CD4-positive, alpha-beta T cell (primary cell): Measurements from ENCODE around the gene DTWD1. TPM values are rescaled to one million over a fixed set of nuclear protein-coding genes. Genes with fewer than 3 reads are reported as not detected.

Experiments used
- ATAC-seq: fragments of 200-7000 bp; cut with Tn5 transposase; one replicate; pipeline ENCODE4 v1.10.0; 2022; ENCODE audit warnings: mild to moderate bottlenecking; ENCODE audit not compliant: poor library complexity
- CTCF ChIA-PET: fragments of 350-600 bp; sonication (Branson Sonifier 250); formaldehyde crosslinking; loops from one replicate; lab custom pipeline; 2021; ENCODE audit warnings: antibody characterized with exemption, inconsistent platforms; lab: Charles Lee
- POLR2A ChIA-PET: fragments of 350-600 bp; sonication (Branson Sonifier 250); formaldehyde crosslinking; loops from one replicate; lab custom pipeline; 2021; ENCODE audit warnings: antibody characterized with exemption, inconsistent platforms; lab: Charles Lee
- DNase-seq, 14 experiments: peaks; one replicate each; pipeline ENCODE4 v3.0.0-alpha.2; 2013 to 2020; ENCODE audit warnings: mixed read lengths in 2 of 14
- H3K27ac ChIP-seq, 2 donors: one replicate each; pipeline versions ENCODE4 v1.5.1 to v1.7.0; 2013; ENCODE audit warnings: low read length in 2 of 2, low read depth in 1 of 2, mild to moderate bottlenecking in 1 of 2
- H3K27me3 ChIP-seq, 2 experiments: 1 replicate in 1 of 2; 2 replicates in 1 of 2; pipeline versions ENCODE4 v1.6.1 to v1.7.0; 2013; ENCODE audit warnings: low read length in 2 of 2, control low read depth in 1 of 2, mild to moderate bottlenecking in 1 of 2, moderate library complexity in 1 of 2; ENCODE audit not compliant: insufficient read depth in 2 of 2, control insufficient read depth in 1 of 2
- H3K36me3 ChIP-seq: one replicate; pipeline ENCODE4 v1.6.1; 2013; ENCODE audit warnings: low read length, control low read depth; ENCODE audit not compliant: insufficient read depth
- H3K4me1 ChIP-seq: one replicate; pipeline ENCODE4 v1.6.1; 2013; ENCODE audit warnings: low read length, control low read depth; ENCODE audit not compliant: insufficient read depth
- H3K4me3 ChIP-seq: one replicate; pipeline ENCODE4 v1.5.1; 2013; ENCODE audit warnings: mild to moderate bottlenecking, low read length, moderate library complexity
- H3K9me3 ChIP-seq, 2 experiments: 1 replicate in 1 of 2; 2 replicates in 1 of 2; pipeline versions ENCODE4 v1.6.1 to v1.7.0; 2013; ENCODE audit warnings: low read length in 2 of 2, mild to moderate bottlenecking in 2 of 2, control low read depth in 1 of 2, moderate library complexity in 1 of 2; ENCODE audit not compliant: control insufficient read depth in 1 of 2, insufficient read depth in 1 of 2
- H3K27ac Mint-ChIP-seq: one replicate; pipeline ENCODE4 v1.8.0; 2020; ENCODE audit warnings: mixed read lengths
- H3K27me3 Mint-ChIP-seq: one replicate; pipeline ENCODE4 v1.8.0; 2021; ENCODE audit warnings: mixed read lengths
- H3K36me3 Mint-ChIP-seq: one replicate; pipeline ENCODE4 v1.8.0; 2021; ENCODE audit warnings: low read depth, mixed read lengths
- H3K4me1 Mint-ChIP-seq: one replicate; pipeline ENCODE4 v1.8.0; 2021; ENCODE audit warnings: low read depth, mixed read lengths
- H3K4me3 Mint-ChIP-seq: one replicate; pipeline ENCODE4 v1.8.0; 2020; ENCODE audit warnings: mild to moderate bottlenecking, mixed read lengths
- H3K9me3 Mint-ChIP-seq: one replicate; pipeline ENCODE4 v1.8.0; 2020; ENCODE audit warnings: mixed read lengths
- CTCF ChIP-seq: fragments of 200-600 bp; IDR thresholded peaks from one replicate; pipeline ENCODE4 v1.8.0; 2022; ENCODE audit warnings: antibody characterized with exemption, mild to moderate bottlenecking
- intact Hi-C, 2 experiments: fragments of 100-400 bp; cut with DNase I in 1 of 2; cut with micrococcal nuclease in 1 of 2; formaldehyde crosslinking; loops; one replicate each; pipeline versions ENCODE4 v1.15.1 to v1.9.0; 2023 to 2025; cut with DNase I, micrococcal nuclease
- total RNA-seq, 174 experiments: library from RNA in 2 of 174; stranded (reverse) in 2 of 174; gene quantifications; one replicate each; pipeline ENCODE4 v1.2.3 and lab custom pipeline; 2021 to 2026

Gene DTWD1
- total RNA-seq, 2 experiments from 2014 or later: 10.1 to 10.2 TPM

GRCh38 chr15:49627407-49627877 is 6.6 kb downstream of the DTWD1 start:
- Mint-ChIP-seq H3K4me3 (no peak overlapping the region), H3K36me3 (peaks cover 59% of the 10 kb centered on the region), H3K4me1 (peaks cover 20% of the 10 kb centered on the region), H3K9me3 (no peaks in the 10 kb centered on the region), H3K27ac (no peak overlapping the region), H3K27me3 (no peaks in the 10 kb centered on the region)
- no peak for TF ChIP-seq CTCF
- Histone ChIP-seq H3K36me3 (peaks cover 9% of the 10 kb centered on the region), H3K4me3 (no peak overlapping the region), H3K27me3 (no peaks in the 10 kb centered on the region), H3K4me1 (peaks cover 3% of the 10 kb centered on the region), H3K9me3 (peaks cover 0 to 4% of the 10 kb centered on the region in 2 experiments), H3K27ac (no peak overlapping the region)
- DNase-seq: no peak
- ATAC-seq: no peak
- ChIA-PET POLR2A (interaction anchor here (0.6 kb wide), 1 partner anchor 99 kb away, joined by 3 read pairs; no protein-coding TSS in a partner anchor), CTCF (no interaction called here)
- intact Hi-C loops: loop anchor here in 1 of 2 experiments (10.0 kb wide), 1 partner anchor 1277 kb away; the partner anchor contains the start of gene AP4E1

- peaks cover 9% of the 10 kb centered on the region for H3K36me3 ChIP-seq
Observed at GRCh38 chr15:49628379-49628778, 7.5 kb downstream of the DTWD1 start.

GRCh38 chr15:49637857-49638256 is 17.0 kb downstream of the DTWD1 start:
- DNase-seq: no peak
- H3K27ac ChIP-seq: no peak overlapping the region
- no peaks in the 10 kb centered on the region for H3K4me1 Mint-ChIP-seq
- no peaks in the 10 kb centered on the region for H3K27me3 ChIP-seq
- CTCF ChIA-PET: no interaction called here
- intact Hi-C loops: no loop called here
- no peaks in the 10 kb centered on the region for H3K9me3 Mint-ChIP-seq
- no peak overlapping the region for H3K4me3 ChIP-seq
- no peaks in the 10 kb centered on the region for H3K27me3 Mint-ChIP-seq
- no peaks in the 10 kb centered on the region for H3K4me1 ChIP-seq
- H3K27ac Mint-ChIP-seq: no peak overlapping the region
- H3K4me3 Mint-ChIP-seq: no peak overlapping the region
- peaks cover 3% of the 10 kb centered on the region for H3K36me3 ChIP-seq
- peaks cover 47% of the 10 kb centered on the region for H3K36me3 Mint-ChIP-seq
- H3K9me3 ChIP-seq: no peaks in the 10 kb centered on the region
- no peak for ATAC-seq
- TF ChIP-seq CTCF: no peak
- POLR2A ChIA-PET: no interaction called here

More at GRCh38 chr15:49628379-49628778, 7.5 kb downstream of the DTWD1 start:
- DNase-seq: no peak
- ChIA-PET POLR2A (no interaction called here), CTCF (no interaction called here)
- peaks cover 12% of the 10 kb centered on the region for H3K4me1 Mint-ChIP-seq
- H3K27me3 Mint-ChIP-seq: no peaks in the 10 kb centered on the region
- H3K36me3 Mint-ChIP-seq: peaks cover 65% of the 10 kb centered on the region
- Histone ChIP-seq H3K27ac (no peak overlapping the region), H3K4me1 (peaks cover under 1% of the 10 kb centered on the region), H3K4me3 (no peak overlapping the region), H3K9me3 (peaks cover 0 to 4% of the 10 kb centered on the region in 2 experiments), H3K27me3 (no peaks in the 10 kb centered on the region)
- no peak overlapping the region for H3K27ac Mint-ChIP-seq
- no peak for ATAC-seq
- intact Hi-C loops: loop anchor here in 1 of 2 experiments (10.0 kb wide), 1 partner anchor 1276 kb away; the partner anchor contains the start of gene AP4E1
- no peak for TF ChIP-seq CTCF
- H3K9me3 Mint-ChIP-seq: no peaks in the 10 kb centered on the region
- no peak overlapping the region for H3K4me3 Mint-ChIP-seq
